Tongue (tissue), 2 donors: ENCODE measurements around the gene GM2A. TPM values are rescaled to one million over a fixed set of nuclear protein-coding genes. Genes with fewer than 3 reads are reported as not detected.
A peak's percentile ranks its signal among the peaks of the same experiment; 100 is the strongest.
"Not testable (repeated sequence)": the region's sequence is repeated elsewhere in the genome, so short reads cannot be mapped to it uniquely, and the experiment has no call there.

Experiments
- DNase-seq: peaks from one replicate; pipeline ENCODE4 v3.0.0-alpha.2; 2015
- total RNA-seq: library from RNA; depleted of rRNA; stranded (reverse); fragments of >200 nt; gene quantifications from one replicate; pipeline ENCODE4 v1.2.3, GENCODE V29; 2014

Gene GM2A
- total RNA-seq, 1 donor from 2014 or later = 26.3 TPM

- no peak for DNase-seq
These were observed 35.2 kb downstream of the GM2A start for GRCh38 chr5:151288180-151288579.

GRCh38 chr5:151293624-151294023, 40.6 kb downstream of the GM2A start:
- no peak for DNase-seq

GRCh38 chr5:151295138-151295537, 42.2 kb downstream of the GM2A start:
- no peak for DNase-seq

- DNase-seq = peak; percentile 35
These were observed 42.9 kb downstream of the GM2A start for GRCh38 chr5:151295791-151296477.

- no peak for DNase-seq
These were observed 43.5 kb downstream of the GM2A start for GRCh38 chr5:151296478-151296830.

- no peak for DNase-seq
These were observed 44.0 kb downstream of the GM2A start for GRCh38 chr5:151296974-151297373.

- peak; percentile 49 for DNase-seq
These were observed 45.3 kb downstream of the GM2A start for GRCh38 chr5:151298063-151298855.

- DNase-seq = no peak
These were observed 50.7 kb downstream of the GM2A start, which contains the start of gene SLC36A3 for GRCh38 chr5:151303666-151304065. TSS of gene SLC36A3 (minus strand) at chr5:151303766. CDS start at chr5:151303354, 412 bp downstream.

- not testable (repeated sequence) for DNase-seq
These were observed 56.3 kb downstream of the GM2A start for GRCh38 chr5:151309266-151309665.

GRCh38 chr5:151309821-151310220, 56.8 kb downstream of the GM2A start:
- DNase-seq = not testable (repeated sequence)

- no peak for DNase-seq
These were observed 57.9 kb downstream of the GM2A start for GRCh38 chr5:151310932-151311331.

- no peak for DNase-seq
These were observed 59.9 kb downstream of the GM2A start for GRCh38 chr5:151312756-151313324.

- DNase-seq = no peak
These were observed 60.4 kb downstream of the GM2A start for GRCh38 chr5:151313357-151313756.

- DNase-seq = peak; percentile 87
These were observed 63.1 kb downstream of the GM2A start for GRCh38 chr5:151315998-151316597.

GRCh38 chr5:151317871-151318270, 64.9 kb downstream of the GM2A start:
- no peak for DNase-seq

GRCh38 chr5:151318850-151319732, 66.1 kb downstream of the GM2A start:
- peak; percentile 83 for DNase-seq

Other genes with a start within 250 kb of the GM2A start
- gene GPX3, start 232.6 kb upstream of the GM2A start, total RNA-seq = 160 TPM
- 75.0 TPM for gene TNIP1, start 172.2 kb upstream of the GM2A start, total RNA-seq
- gene ANXA6, start 95.4 kb upstream of the GM2A start, total RNA-seq = 520 TPM
- gene CCDC69, start 29.1 kb upstream of the GM2A start, total RNA-seq = 21.5 TPM
- not detected for gene SLC36A3, start 50.6 kb downstream of the GM2A start, total RNA-seq
- gene SLC36A2, start 94.4 kb downstream of the GM2A start, total RNA-seq = 3.1 TPM
- 8.0 TPM for gene SLC36A1, start 194.4 kb downstream of the GM2A start, total RNA-seq